Activated T-helper 17 cell treated with anti-CD3 and anti-CD28 coated beads, Interleukin-2, amount 50 U/mL, for 72 hours (primary cell): ENCODE measurements around the gene CD320. TPM values are rescaled to one million over a fixed set of nuclear protein-coding genes. Genes with fewer than 3 reads are reported as not detected.
"Not testable (repeated sequence)": the region's sequence is repeated elsewhere in the genome, so short reads cannot be mapped to it uniquely, and the experiment has no call there.

Experiments used
- ATAC-seq: fragments of 150-1000 bp; cut with Tn5 transposase; replicated peaks from 2 replicates; pipeline ENCODE4 v1.10.0; 2021; ENCODE audit warnings: mild to moderate bottlenecking, moderate library complexity
- H3K27ac Mint-ChIP-seq: one replicate; pipeline ENCODE4 v1.8.0; 2022; ENCODE audit warnings: mixed read lengths
- H3K27me3 Mint-ChIP-seq: one replicate; pipeline ENCODE4 v1.8.0; 2022; ENCODE audit warnings: mixed read lengths
- H3K36me3 Mint-ChIP-seq: one replicate; pipeline ENCODE4 v1.8.0; 2022; ENCODE audit warnings: low read depth, mild to moderate bottlenecking, mixed read lengths
- H3K4me1 Mint-ChIP-seq: one replicate; pipeline ENCODE4 v1.8.0; 2022; ENCODE audit warnings: mixed read lengths
- H3K4me3 Mint-ChIP-seq: one replicate; pipeline ENCODE4 v1.8.0; 2022; ENCODE audit warnings: mild to moderate bottlenecking, mixed read lengths
- H3K9me3 Mint-ChIP-seq: one replicate; pipeline ENCODE4 v1.8.0; 2022; ENCODE audit warnings: mixed read lengths
- total RNA-seq, 2 donors: library from RNA; stranded (reverse); gene quantifications; one replicate each; pipeline ENCODE4 v1.2.3, GENCODE V29; 2022

The CD320 gene
- total RNA-seq, 2 donors from 2014 or later = 49.0 to 87.8 TPM

GRCh38 chr19:8306235-8307054 is 1.7 kb downstream of the CD320 start:
- H3K36me3 Mint-ChIP-seq = peaks cover 89% of the 10 kb centered on the region
- H3K27me3 Mint-ChIP-seq = no peaks in the 10 kb centered on the region
- H3K27ac Mint-ChIP-seq = peak overlapping the region; percentile 87
- H3K4me1 Mint-ChIP-seq = peaks cover 6% of the 10 kb centered on the region
- peak overlapping the region; percentile 77 for H3K4me3 Mint-ChIP-seq
- no peaks in the 10 kb centered on the region for H3K9me3 Mint-ChIP-seq
- ATAC-seq = no peak

GRCh38 chr19:8305798-8306197 is 2.4 kb downstream of the CD320 start:
- Mint-ChIP-seq H3K4me3 (peak overlapping the region; percentile 77), H3K27ac (peak overlapping the region; percentile 87), H3K36me3 (peaks cover 83% of the 10 kb centered on the region), H3K27me3 (no peaks in the 10 kb centered on the region), H3K4me1 (peaks cover 6% of the 10 kb centered on the region), H3K9me3 (no peaks in the 10 kb centered on the region)
- ATAC-seq = no peak

- Mint-ChIP-seq H3K9me3 (no peaks in the 10 kb centered on the region), H3K27me3 (no peaks in the 10 kb centered on the region), H3K27ac (no peak overlapping the region), H3K4me3 (no peak overlapping the region), H3K4me1 (peaks cover 6% of the 10 kb centered on the region), H3K36me3 (peaks cover 75% of the 10 kb centered on the region)
- no peak for ATAC-seq
These were observed 3.1 kb downstream of the CD320 start for GRCh38 chr19:8304841-8305621.

GRCh38 chr19:8302734-8303133 is 5.4 kb downstream of the CD320 start:
- Mint-ChIP-seq H3K27me3 (no peaks in the 10 kb centered on the region), H3K36me3 (peaks cover 54% of the 10 kb centered on the region), H3K4me3 (no peak overlapping the region), H3K27ac (no peak overlapping the region), H3K4me1 (no peaks in the 10 kb centered on the region), H3K9me3 (no peaks in the 10 kb centered on the region)
- no peak for ATAC-seq

GRCh38 chr19:8302357-8302691 is 5.8 kb downstream of the CD320 start:
- no peak overlapping the region for H3K4me3 Mint-ChIP-seq
- peaks cover 50% of the 10 kb centered on the region for H3K36me3 Mint-ChIP-seq
- H3K4me1 Mint-ChIP-seq = no peaks in the 10 kb centered on the region
- no peaks in the 10 kb centered on the region for H3K9me3 Mint-ChIP-seq
- no peaks in the 10 kb centered on the region for H3K27me3 Mint-ChIP-seq
- no peak for ATAC-seq
- H3K27ac Mint-ChIP-seq = no peak overlapping the region

GRCh38 chr19:8291337-8291736 is 16.8 kb downstream of the CD320 start:
- H3K27me3 Mint-ChIP-seq, H3K36me3 Mint-ChIP-seq, H3K4me3 Mint-ChIP-seq, H3K9me3 Mint-ChIP-seq, H3K4me1 Mint-ChIP-seq, H3K27ac Mint-ChIP-seq: not testable (repeated sequence)
- peak; percentile 60 for ATAC-seq

- H3K9me3 Mint-ChIP-seq, H3K27ac Mint-ChIP-seq, H3K36me3 Mint-ChIP-seq, H3K4me1 Mint-ChIP-seq, H3K4me3 Mint-ChIP-seq, H3K27me3 Mint-ChIP-seq: not testable (repeated sequence)
- peak; percentile 62 for ATAC-seq
These were observed 31.6 kb downstream of the CD320 start for GRCh38 chr19:8276508-8276907.

GRCh38 chr19:8269724-8270123 is 38.4 kb downstream of the CD320 start:
- H3K9me3 Mint-ChIP-seq = no peaks in the 10 kb centered on the region
- ATAC-seq = no peak
- H3K4me1 Mint-ChIP-seq = peaks cover 12% of the 10 kb centered on the region
- H3K27me3 Mint-ChIP-seq = no peaks in the 10 kb centered on the region
- no peaks in the 10 kb centered on the region for H3K36me3 Mint-ChIP-seq
- H3K4me3 Mint-ChIP-seq = peak overlapping the region; percentile 82
- H3K27ac Mint-ChIP-seq = peak overlapping the region; percentile 78

- no peaks in the 10 kb centered on the region for H3K9me3 Mint-ChIP-seq
- H3K36me3 Mint-ChIP-seq = peaks cover 5% of the 10 kb centered on the region
- peak overlapping the region; percentile 50 for H3K27ac Mint-ChIP-seq
- H3K4me3 Mint-ChIP-seq = no peak overlapping the region
- H3K27me3 Mint-ChIP-seq = no peaks in the 10 kb centered on the region
- no peak for ATAC-seq
- peaks cover 12% of the 10 kb centered on the region for H3K4me1 Mint-ChIP-seq
These were observed 42.3 kb downstream of the CD320 start for GRCh38 chr19:8265872-8266271.

GRCh38 chr19:8264248-8264647 is 43.9 kb downstream of the CD320 start:
- H3K4me3 Mint-ChIP-seq, H3K27me3 Mint-ChIP-seq, H3K27ac Mint-ChIP-seq, ATAC-seq, H3K9me3 Mint-ChIP-seq: not testable (repeated sequence)
- peaks cover 12% of the 10 kb centered on the region for H3K4me1 Mint-ChIP-seq
- H3K36me3 Mint-ChIP-seq = peaks cover 12% of the 10 kb centered on the region

GRCh38 chr19:8262431-8262830 is 45.7 kb downstream of the CD320 start:
- Mint-ChIP-seq H3K4me3 (no peak overlapping the region), H3K27me3 (no peaks in the 10 kb centered on the region), H3K27ac (no peak overlapping the region), H3K9me3 (no peaks in the 10 kb centered on the region), H3K36me3 (peaks cover 24% of the 10 kb centered on the region), H3K4me1 (peaks cover 12% of the 10 kb centered on the region)
- ATAC-seq = no peak

- Mint-ChIP-seq H3K4me3 (no peak overlapping the region), H3K4me1 (peaks cover 12% of the 10 kb centered on the region), H3K27me3 (no peaks in the 10 kb centered on the region), H3K36me3 (peaks cover 30% of the 10 kb centered on the region), H3K27ac (no peak overlapping the region), H3K9me3 (no peaks in the 10 kb centered on the region)
- ATAC-seq = no peak
These were observed 46.3 kb downstream of the CD320 start for GRCh38 chr19:8261881-8262280.

- no peaks in the 10 kb centered on the region for H3K27me3 Mint-ChIP-seq
- H3K4me3 Mint-ChIP-seq = no peak overlapping the region
- peaks cover 12% of the 10 kb centered on the region for H3K4me1 Mint-ChIP-seq
- H3K36me3 Mint-ChIP-seq = peaks cover 30% of the 10 kb centered on the region
- H3K9me3 Mint-ChIP-seq = no peaks in the 10 kb centered on the region
- H3K27ac Mint-ChIP-seq = no peak overlapping the region
- ATAC-seq = no peak
These were observed 46.8 kb downstream of the CD320 start for GRCh38 chr19:8261347-8261746.

- no peak for ATAC-seq
- no peaks in the 10 kb centered on the region for H3K9me3 Mint-ChIP-seq
- H3K27ac Mint-ChIP-seq = no peak overlapping the region
- H3K27me3 Mint-ChIP-seq = no peaks in the 10 kb centered on the region
- peaks cover 6% of the 10 kb centered on the region for H3K4me1 Mint-ChIP-seq
- no peak overlapping the region for H3K4me3 Mint-ChIP-seq
- H3K36me3 Mint-ChIP-seq = peaks cover 36% of the 10 kb centered on the region
These were observed 48.3 kb downstream of the CD320 start for GRCh38 chr19:8259922-8260247.
